Breast epithelium (tissue), 4 donors: ENCODE results near the gene CSK. TPM values are rescaled to one million over a fixed set of nuclear protein-coding genes. Genes with fewer than 3 reads are reported as not detected.

Source experiments
- DNase-seq, 2 donors: peaks; one replicate each; pipeline ENCODE4 v3.0.0-alpha.2; 2019; ENCODE audit warnings: low spot score in 2 of 2
- H3K27ac ChIP-seq, 2 donors: fragments of 200-600 bp; sonication (generic) in 1 of 2; one replicate each; pipeline ENCODE4 v1.5.1; 2016 to 2019; ENCODE audit warnings: mild to moderate bottlenecking in 1 of 2
- H3K27me3 ChIP-seq, 2 donors: fragments of 200-600 bp; sonication (generic) in 1 of 2; one replicate each; pipeline versions ENCODE4 v1.5.1 to v1.6.0; 2017 to 2019; ENCODE audit warnings: control low read depth in 1 of 2, mild to moderate bottlenecking in 1 of 2
- H3K36me3 ChIP-seq: fragments of 200-600 bp; one replicate; pipeline ENCODE4 v1.5.1; 2019
- H3K4me1 ChIP-seq, 2 donors: fragments of 200-600 bp; sonication (generic); one replicate each; pipeline ENCODE4 v1.5.1; 2016 to 2019; ENCODE audit warnings: control low read depth in 1 of 2
- H3K4me3 ChIP-seq, 3 donors: fragments of 200-600 bp; sonication (generic); 1 replicate in 2 of 3; 2 replicates in 1 of 3; pipeline ENCODE4 v1.5.1; 2016 to 2019; ENCODE audit warnings: mild to moderate bottlenecking in 3 of 3, moderate library complexity in 2 of 3
- H3K9me3 ChIP-seq, 2 donors: fragments of 200-600 bp; sonication (generic) in 1 of 2; one replicate each; pipeline ENCODE4 v1.5.1; 2016 to 2019; ENCODE audit warnings: control low read depth in 1 of 2
- CTCF ChIP-seq, 3 donors: fragments of 450-650 bp; IDR thresholded peaks; one replicate each; pipeline ENCODE4 v1.5.1; 2016 to 2017; ENCODE audit warnings: antibody characterized with exemption in 3 of 3, mild to moderate bottlenecking in 3 of 3, moderate library complexity in 3 of 3
- POLR2A ChIP-seq: fragments of 450-650 bp; IDR thresholded peaks from one replicate; pipeline ENCODE4 v1.6.1; 2016; ENCODE audit warnings: antibody characterized with exemption, mild to moderate bottlenecking, moderate library complexity
- POLR2AphosphoS5 ChIP-seq, 3 donors: sonication (generic); formaldehyde crosslinking; IDR thresholded peaks; one replicate each; pipeline ENCODE4 v1.6.1; 2017; ENCODE audit warnings: antibody characterized with exemption in 3 of 3
- intact Hi-C: fragments of 100-400 bp; cut with DNase I; formaldehyde crosslinking; loops from one replicate; pipeline ENCODE4 v1.15.1; 2023; ENCODE audit warnings: low total_unique reads
- total RNA-seq, 3 donors: library from RNA; depleted of rRNA; stranded (reverse); fragments of >200 nt; gene quantifications; one replicate each; pipeline ENCODE4 v1.1.0, GENCODE V29; 2016

CSK gene
- total RNA-seq, 3 donors from 2014 or later = 18.7 to 26.2 (median 18.7) TPM

GRCh38 chr15:74830868-74831267 lies 49.0 kb downstream of the CSK start:
- TF ChIP-seq POLR2A (no peak), CTCF (IDR thresholded peaks at IDR 0.05) (no peak), POLR2AphosphoS5 (IDR thresholded peaks at IDR 0.05) (no peak)
- DNase-seq = no peak
- Histone ChIP-seq H3K4me3 (no peak overlapping the region), H3K27me3 (peaks cover 5 to 24% of the 10 kb centered on the region in 2 donors), H3K9me3 (no peaks in the 10 kb centered on the region), H3K27ac (no peak overlapping the region), H3K4me1 (no peaks in the 10 kb centered on the region), H3K36me3 (no peaks in the 10 kb centered on the region)
- intact Hi-C loops = no loop called here

GRCh38 chr15:74831813-74832495 lies 50.1 kb downstream of the CSK start:
- H3K27me3 ChIP-seq = peaks cover 0 to 22% of the 10 kb centered on the region in 2 donors
- no peak overlapping the region for H3K27ac ChIP-seq
- H3K4me1 ChIP-seq = no peaks in the 10 kb centered on the region
- TF ChIP-seq POLR2A (no peak), POLR2AphosphoS5 (IDR thresholded peaks at IDR 0.05) (no peak), CTCF (IDR thresholded peaks at IDR 0.05) (no peak)
- no peak for DNase-seq
- H3K9me3 ChIP-seq = no peaks in the 10 kb centered on the region
- H3K4me3 ChIP-seq = no peak overlapping the region
- intact Hi-C loops = no loop called here
- no peaks in the 10 kb centered on the region for H3K36me3 ChIP-seq

- H3K9me3 ChIP-seq = no peaks in the 10 kb centered on the region
- intact Hi-C loops = no loop called here
- no peaks in the 10 kb centered on the region for H3K36me3 ChIP-seq
- DNase-seq = no peak
- H3K4me3 ChIP-seq = no peak overlapping the region
- no peaks in the 10 kb centered on the region for H3K4me1 ChIP-seq
- peaks cover 0 to 13% of the 10 kb centered on the region in 2 donors for H3K27me3 ChIP-seq
- no peak overlapping the region for H3K27ac ChIP-seq
- no peak for TF ChIP-seq POLR2AphosphoS5 (IDR thresholded peaks at IDR 0.05)
- no peak for TF ChIP-seq CTCF (IDR thresholded peaks at IDR 0.05)
- no peak for TF ChIP-seq POLR2A
Observed at GRCh38 chr15:74832826-74833225, 50.9 kb downstream of the CSK start.

GRCh38 chr15:74833376-74834107 lies 51.7 kb downstream of the CSK start:
- Histone ChIP-seq H3K4me3 (no peak overlapping the region), H3K36me3 (no peaks in the 10 kb centered on the region), H3K4me1 (no peaks in the 10 kb centered on the region), H3K9me3 (no peaks in the 10 kb centered on the region), H3K27ac (no peak overlapping the region), H3K27me3 (peaks cover 0 to 6% of the 10 kb centered on the region in 2 donors)
- TF ChIP-seq POLR2AphosphoS5 (IDR thresholded peaks at IDR 0.05) (no peak), CTCF (IDR thresholded peaks at IDR 0.05) (no peak), POLR2A (no peak)
- DNase-seq = no peak
- intact Hi-C loops = no loop called here

GRCh38 chr15:74835312-74835823 lies 53.5 kb downstream of the CSK start:
- Histone ChIP-seq H3K27ac (no peak overlapping the region), H3K4me1 (no peaks in the 10 kb centered on the region), H3K27me3 (no peaks in the 10 kb centered on the region), H3K9me3 (no peaks in the 10 kb centered on the region), H3K36me3 (no peaks in the 10 kb centered on the region), H3K4me3 (no peak overlapping the region)
- intact Hi-C loops = no loop called here
- no peak for DNase-seq
- TF ChIP-seq POLR2AphosphoS5 (IDR thresholded peaks at IDR 0.05) (no peak), CTCF (IDR thresholded peaks at IDR 0.05) (peak; percentile 43 to 63 (median 57))
